Measurements from ENCODE around the gene SLC2A4. TPM values are rescaled to one million over a fixed set of nuclear protein-coding genes. Genes with fewer than 3 reads are reported as not detected.

The SLC2A4 gene
- total RNA-seq: 0.08 and 1.4 TPM in 2 replicates

GRCh38 chr17:7281074-7281952 lies at the start of gene SLC2A4:
TSS of gene SLC2A4 (plus strand) at chr17:7281718. CDS start at chr17:7281935, 217 bp downstream.

GRCh38 chr17:7234083-7234951 lies 47.2 kb upstream of the SLC2A4 start, which contains the start of gene DVL2:
TSS of gene DVL2 (minus strand) at chr17:7234517. CDS start at chr17:7234262, 255 bp downstream.

GRCh38 chr17:7239091-7240027 lies 42.2 kb upstream of the SLC2A4 start, which contains the start of gene PHF23:
TSS of gene PHF23 (minus strand) at chr17:7239457. CDS start at chr17:7239279, 178 bp downstream.

GRCh38 chr17:7241783-7242716 lies 39.5 kb upstream of the SLC2A4 start, which contains the start of gene GABARAP:
TSS of gene GABARAP (minus strand) at chr17:7242449. CDS start at chr17:7242330, 119 bp downstream.

GRCh38 chr17:7251661-7252175 lies 29.8 kb upstream of the SLC2A4 start, which contains the start of gene CTDNEP1:
TSS of gene CTDNEP1 (minus strand) at chr17:7251734. CDS start at chr17:7251296, 438 bp downstream.

GRCh38 chr17:7252176-7253043 lies 29.1 kb upstream of the SLC2A4 start, which contains the start of gene ELP5:
TSS of gene ELP5 (plus strand) at chr17:7252215. CDS start at chr17:7252551, 336 bp downstream.

GRCh38 chr17:7262192-7262934 lies 19.2 kb upstream of the SLC2A4 start, which contains the start of gene CLDN7:
TSS of gene CLDN7 (minus strand) at chr17:7262478. CDS start at chr17:7262043, 435 bp downstream.

GRCh38 chr17:7294614-7295153 lies 13.2 kb downstream of the SLC2A4 start, which contains the start of gene YBX2:
TSS of gene YBX2 (minus strand) at chr17:7294639. CDS start at chr17:7294500, 139 bp downstream.

GRCh38 chr17:7306911-7307685 lies 25.6 kb downstream of the SLC2A4 start, which contains the start of gene EIF5A:
TSS of gene EIF5A (plus strand) at chr17:7307628. CDS start at chr17:7309636, 2,008 bp downstream.

GRCh38 chr17:7314719-7315569 lies 33.4 kb downstream of the SLC2A4 start, which contains the start of gene GPS2:
TSS of gene GPS2 (minus strand) at chr17:7315360. CDS start at chr17:7315052, 308 bp downstream.

GRCh38 chr17:7328840-7329373 lies 47.4 kb downstream of the SLC2A4 start, which contains the start of gene NEURL4:
TSS of gene NEURL4 (minus strand) at chr17:7329335. CDS start at chr17:7329312, 23 bp downstream.

GRCh38 chr17:7336240-7337175 lies 55.0 kb downstream of the SLC2A4 start, which contains the start of gene ACAP1:
TSS of gene ACAP1 (plus strand) at chr17:7336529. CDS start at chr17:7336735, 206 bp downstream.

Data from hair follicular keratinocyte (primary cell).